Fibroblast of lung (primary cell): Measurements from ENCODE around the gene TNK1.

Experiments used
- EZH2 ChIP-seq: IDR thresholded peaks from 2 replicates; pipeline ENCODE4 v1.5.1; 2012; ENCODE audit warnings: low read length, control low read depth, mild to moderate bottlenecking; ENCODE audit errors: missing control alignments
- TF ChIP-seq, protein P1 (sequence below), 2 donors: IDR thresholded peaks in 1 of 2; conservative IDR thresholded peaks in 1 of 2; 1 replicate in 1 of 2; 2 replicates in 1 of 2; pipeline ENCODE4 v1.5.1; 2011 to 2012; ENCODE audit warnings: low read length in 2 of 2, control low read depth in 1 of 2, inconsistent platforms in 1 of 2, low read depth in 1 of 2, mild to moderate bottlenecking in 1 of 2

- TF ChIP-seq, protein P1, sequence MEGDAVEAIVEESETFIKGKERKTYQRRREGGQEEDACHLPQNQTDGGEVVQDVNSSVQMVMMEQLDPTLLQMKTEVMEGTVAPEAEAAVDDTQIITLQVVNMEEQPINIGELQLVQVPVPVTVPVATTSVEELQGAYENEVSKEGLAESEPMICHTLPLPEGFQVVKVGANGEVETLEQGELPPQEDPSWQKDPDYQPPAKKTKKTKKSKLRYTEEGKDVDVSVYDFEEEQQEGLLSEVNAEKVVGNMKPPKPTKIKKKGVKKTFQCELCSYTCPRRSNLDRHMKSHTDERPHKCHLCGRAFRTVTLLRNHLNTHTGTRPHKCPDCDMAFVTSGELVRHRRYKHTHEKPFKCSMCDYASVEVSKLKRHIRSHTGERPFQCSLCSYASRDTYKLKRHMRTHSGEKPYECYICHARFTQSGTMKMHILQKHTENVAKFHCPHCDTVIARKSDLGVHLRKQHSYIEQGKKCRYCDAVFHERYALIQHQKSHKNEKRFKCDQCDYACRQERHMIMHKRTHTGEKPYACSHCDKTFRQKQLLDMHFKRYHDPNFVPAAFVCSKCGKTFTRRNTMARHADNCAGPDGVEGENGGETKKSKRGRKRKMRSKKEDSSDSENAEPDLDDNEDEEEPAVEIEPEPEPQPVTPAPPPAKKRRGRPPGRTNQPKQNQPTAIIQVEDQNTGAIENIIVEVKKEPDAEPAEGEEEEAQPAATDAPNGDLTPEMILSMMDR (conservative IDR thresholded peaks at IDR 0.05 in 1 of 2, IDR thresholded peaks at IDR 0.05 in 1 of 2; ENCODE audit: low read depth in 1 of 2, low read length in 2 of 2): no peak
- TF ChIP-seq EZH2: no peak
Measured at GRCh38 chr17:7379134-7379533, 1.8 kb upstream of the TNK1 start.
